Hematopoietic multipotent progenitor cell treated with erythropoietin and hydrocortisone succinate and interleukin-3 and kit ligand, for 15 days (in vitro differentiated cells): ENCODE data around the gene PLPP3.

ENCODE experiments used
- DNase-seq: peaks from one replicate; pipeline ENCODE4 v3.0.0-alpha.2; 2015; ENCODE audit warnings: low spot score

The PLPP3 gene

DNA sequence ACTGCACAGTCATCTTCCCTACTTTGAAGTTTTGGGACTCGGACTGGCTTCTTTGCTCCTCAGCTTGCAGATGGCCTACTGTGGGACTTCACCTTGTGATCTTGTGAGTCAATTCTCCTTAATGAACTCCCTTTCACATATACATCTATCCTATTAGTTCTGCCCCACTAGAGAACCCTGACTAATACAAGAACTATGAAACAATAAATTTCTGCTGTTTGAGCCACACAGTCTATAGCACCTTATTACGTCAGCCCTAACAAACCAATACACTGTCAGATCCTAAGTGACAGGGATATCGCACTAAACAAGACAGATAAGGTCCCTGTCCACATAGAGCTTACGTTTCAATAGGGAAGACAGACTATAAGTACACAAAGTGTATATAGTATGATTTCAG lies 120.1 kb downstream of the PLPP3 start:
- no peak for DNase-seq

DNA sequence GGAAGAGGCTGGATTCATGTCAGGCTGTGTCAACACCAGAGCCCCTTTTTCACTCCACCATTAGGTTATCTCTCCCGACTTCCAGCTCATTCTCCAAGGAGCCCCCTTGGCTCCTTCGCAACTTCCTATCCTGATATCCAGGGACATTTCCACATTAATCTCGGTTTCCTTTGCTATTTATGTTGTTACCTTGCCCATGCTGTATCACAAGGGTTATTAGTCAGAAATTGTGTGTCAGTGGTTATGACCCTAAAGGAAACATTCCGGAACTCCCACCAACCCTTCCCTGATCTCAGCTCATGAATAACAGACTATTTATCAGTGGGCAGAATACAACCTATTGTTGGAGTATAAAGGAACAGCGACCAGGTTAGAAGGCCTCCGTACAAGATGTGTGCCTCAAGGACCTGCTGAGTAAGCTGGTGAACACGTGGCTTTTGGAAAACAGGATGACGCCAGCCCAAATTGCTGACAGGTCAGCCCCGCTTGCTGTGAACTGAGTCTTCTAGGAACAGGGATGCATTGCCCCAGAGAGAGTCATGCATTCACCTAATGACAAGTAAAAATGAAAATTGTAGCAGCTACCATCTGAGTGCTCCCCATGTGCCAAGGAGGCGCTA lies 121.5 kb downstream of the PLPP3 start:
- no peak for DNase-seq

DNA sequence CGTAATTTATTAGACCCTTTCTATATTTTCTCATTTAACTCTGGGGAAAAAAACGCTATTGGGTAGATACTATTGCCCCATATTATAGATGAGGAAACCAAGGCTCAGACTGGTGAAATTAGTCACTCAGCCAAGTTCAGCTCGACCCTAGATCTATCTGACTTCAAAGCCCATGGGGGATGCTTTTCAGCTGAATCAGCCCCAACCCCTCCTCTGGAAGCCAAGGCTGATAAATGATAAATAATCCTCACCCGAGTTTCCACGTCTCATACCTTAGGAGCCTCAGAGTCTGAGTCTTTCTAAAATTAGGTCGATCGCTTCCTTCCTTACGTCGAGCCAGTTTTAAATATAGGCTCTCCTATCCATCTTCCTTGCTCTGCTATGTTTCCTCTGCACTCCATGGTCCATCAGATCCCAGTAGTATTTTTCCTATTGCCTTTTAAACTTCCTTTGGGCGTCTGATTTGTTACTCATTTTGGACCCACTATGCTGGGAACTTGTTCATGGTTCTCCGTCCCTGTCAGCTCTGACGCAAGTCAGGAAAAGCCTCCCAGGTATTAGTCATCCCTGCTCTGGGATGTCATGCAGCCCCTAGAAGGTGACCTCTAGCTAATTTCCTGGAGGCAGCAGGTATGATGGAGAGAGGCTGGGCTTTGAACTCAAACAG lies 122.8 kb downstream of the PLPP3 start:
- DNase-seq = no peak

DNA sequence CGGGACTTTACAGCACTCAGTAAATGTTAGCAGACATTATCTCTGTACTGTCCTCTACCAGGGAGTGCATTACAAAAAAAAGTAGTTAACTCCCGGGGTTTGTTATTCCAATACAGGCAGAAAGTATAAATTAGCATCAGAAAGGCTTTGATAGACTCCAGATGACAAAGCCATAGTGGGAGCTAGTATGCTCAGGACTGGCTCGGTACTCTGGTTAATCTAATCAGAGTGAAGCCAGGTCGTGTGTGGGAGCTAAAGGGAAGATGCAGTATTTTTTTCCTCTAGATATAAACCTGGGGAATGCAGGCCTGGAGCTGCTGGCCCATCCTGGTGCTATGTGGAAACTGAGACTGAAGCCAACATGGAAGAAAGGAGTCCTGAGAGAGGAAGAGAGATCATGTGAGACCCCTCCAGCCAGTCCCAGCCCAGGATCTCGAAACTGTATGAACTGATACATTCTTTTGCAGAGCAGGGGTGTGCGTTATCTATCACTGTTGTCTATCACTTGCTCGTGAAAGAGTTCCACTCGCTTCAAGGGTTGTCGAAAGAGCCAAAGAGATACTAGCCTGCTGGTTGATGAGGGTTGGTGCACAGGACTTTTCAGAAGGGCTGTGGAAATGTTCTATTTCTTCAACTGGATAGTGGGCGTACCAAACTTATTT lies 125.8 kb downstream of the PLPP3 start:
- no peak for DNase-seq

DNA sequence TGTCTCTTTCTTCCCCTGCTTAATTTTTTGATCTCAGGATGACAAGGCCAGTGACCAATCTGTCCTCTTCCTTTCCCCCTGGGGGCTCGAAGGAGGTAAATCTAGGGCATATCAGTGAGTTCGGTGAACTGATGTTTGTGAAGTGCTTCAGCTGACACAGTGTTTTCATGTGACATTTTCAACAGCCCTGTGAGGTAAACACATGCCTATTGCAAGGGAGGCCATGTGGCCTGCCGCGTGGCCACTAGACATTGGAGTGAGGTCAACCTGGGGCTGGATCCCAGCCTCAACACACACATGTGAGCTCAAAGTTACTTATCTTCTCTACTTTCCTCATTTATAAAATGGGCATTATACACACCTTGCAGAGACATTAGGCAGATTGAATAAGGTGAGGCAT lies 126.3 kb downstream of the PLPP3 start:
- no peak for DNase-seq

DNA sequence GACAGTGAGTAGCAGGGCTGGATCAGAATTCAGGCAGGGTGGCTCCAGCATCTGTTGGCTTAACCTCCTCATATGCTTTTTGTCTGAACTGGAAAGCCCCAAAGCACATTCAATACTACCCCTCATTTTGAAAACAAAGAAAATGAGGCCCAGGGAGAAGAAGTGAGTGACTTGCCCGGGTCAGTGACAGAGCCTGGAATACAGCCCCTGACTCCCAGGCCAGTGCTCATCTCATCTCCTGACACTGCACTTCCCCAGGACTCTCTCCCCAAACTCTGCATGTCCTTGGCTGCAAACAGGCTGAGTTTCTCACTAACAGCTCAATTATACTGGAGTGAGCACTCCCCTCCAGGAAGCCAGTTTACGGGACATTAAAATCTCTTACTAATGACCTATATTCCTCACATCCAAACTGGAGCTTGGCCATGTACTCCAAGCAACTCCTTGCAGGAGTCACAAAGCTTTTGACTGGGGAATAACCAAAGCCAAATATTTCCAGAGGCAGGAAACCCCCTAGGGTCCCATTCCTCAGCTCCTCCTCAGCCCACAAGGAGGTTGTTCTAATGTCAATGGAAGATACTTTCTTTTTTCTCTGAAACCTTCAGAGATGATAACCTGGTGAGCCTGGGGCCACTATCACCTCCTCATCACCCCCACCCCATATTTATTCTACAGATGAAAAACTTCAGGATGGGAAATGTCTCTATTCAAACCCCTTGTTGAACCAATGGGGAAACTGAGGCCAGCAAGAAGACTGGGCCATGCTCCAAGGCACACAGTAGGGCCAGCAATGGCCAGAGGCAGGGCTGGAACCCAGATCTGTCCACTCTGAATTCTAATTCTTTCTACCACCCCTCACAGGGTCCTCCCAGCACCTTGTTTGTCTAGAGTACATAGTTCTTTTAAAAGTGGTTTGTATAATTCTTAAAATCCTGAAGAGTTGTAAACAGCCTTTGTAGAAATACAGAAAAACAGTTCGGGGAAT lies 127.0 kb downstream of the PLPP3 start:
- no peak for DNase-seq

DNA sequence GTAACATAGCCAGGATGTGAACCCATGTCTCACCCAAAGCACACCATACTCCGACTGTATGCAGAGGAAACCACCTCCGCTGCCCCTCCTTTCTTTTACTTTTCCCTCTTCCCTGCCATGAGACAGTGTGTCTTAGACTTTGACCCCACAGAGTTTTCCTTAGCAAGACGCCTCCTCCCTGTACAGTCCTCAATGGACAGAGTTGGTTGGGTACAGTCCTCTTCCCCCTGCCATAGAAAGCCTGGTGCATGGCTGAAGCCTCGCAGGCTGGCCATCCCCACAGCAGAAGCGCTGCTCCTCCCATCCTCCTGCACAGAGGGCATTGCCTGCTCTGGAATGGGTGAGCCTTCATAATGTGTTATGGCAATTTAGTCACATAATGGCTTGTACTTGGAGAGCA lies 127.9 kb downstream of the PLPP3 start:
- no peak for DNase-seq

DNA sequence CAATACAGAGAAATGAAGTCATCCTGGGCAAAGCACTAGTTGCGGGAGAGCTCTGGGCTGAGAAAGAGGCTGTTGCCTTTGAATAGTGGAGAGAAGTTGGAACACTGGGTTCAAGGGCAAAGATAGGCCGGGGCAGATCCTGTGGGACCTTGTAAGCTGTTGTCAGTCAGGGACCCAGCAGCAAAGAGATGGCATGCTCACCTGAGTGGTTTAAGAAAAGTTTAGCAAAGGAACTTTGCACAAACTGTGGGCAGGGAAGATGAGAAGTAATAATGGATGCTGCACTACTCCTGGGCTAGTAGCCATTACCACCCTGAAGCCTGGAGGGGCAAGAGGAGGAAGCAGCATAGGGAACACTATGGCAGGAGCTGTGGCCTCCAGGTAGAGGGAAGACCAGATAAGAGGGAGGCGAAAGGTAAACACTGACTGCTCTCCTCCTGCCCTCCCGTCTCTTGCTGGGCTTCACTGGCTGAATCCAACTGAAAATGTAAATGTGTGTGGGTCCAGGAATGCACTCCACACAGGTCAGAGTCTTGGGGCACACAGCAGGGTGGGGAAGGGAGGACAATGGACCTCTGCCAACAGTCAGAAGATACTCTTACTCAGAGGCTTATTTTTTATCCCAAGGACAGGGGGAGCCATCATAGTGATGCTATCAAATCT lies 129.2 kb downstream of the PLPP3 start:
- no peak for DNase-seq

DNA sequence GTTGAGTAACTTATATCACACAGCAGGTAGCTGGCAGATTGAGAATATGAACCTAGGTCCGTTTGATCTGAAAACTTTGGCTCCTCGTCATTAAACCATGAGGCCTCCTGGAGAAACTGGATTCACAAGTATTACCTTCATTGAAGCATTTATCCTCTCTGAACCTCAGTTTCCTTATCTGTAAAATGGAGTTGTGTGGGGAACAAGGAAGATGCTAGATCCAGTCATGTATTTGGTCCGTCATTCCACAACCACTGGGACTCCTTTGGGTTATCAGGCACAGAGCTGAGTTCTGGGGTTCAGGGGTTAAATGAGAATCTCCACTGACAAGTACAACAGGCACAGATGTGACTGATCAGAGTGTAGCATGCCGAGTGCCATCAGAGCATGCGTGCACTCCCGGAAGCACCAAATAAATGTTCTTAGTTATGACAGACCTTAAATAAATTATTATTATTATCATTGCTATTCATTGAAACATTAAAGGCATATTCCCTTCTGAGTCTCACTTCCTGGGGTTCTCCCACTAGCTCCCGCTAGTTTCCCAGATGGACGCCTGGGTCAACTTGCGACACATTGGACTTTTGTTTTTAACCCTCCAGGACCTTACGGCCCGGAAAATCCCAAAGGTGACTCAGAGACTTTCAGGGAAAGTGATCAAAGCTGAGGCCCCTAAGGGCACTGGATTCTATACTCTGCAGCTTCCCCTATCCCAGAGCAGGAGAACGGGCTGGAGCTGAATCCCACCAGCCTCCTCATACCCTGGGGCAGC lies 130.6 kb downstream of the PLPP3 start:
- no peak for DNase-seq

DNA sequence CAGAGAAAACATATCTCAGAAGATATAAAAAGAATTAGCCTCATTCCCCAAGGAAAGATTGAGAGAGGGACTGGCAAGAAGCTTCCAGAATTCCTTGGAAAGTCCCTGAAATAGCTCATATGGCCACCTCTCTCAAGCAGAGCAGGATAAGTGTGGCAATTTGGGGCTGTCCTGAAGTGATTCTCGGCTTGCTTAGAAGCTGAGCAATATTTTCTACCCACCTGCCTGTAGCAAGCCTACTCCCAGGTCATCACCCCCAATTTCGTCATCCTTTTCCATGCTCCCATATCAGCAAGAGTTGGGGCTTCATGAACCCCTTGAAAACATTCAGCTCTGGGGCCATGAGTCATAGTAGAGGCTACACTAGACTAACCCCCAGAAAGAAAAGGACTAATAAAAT lies 131.5 kb downstream of the PLPP3 start:
- DNase-seq = no peak

DNA sequence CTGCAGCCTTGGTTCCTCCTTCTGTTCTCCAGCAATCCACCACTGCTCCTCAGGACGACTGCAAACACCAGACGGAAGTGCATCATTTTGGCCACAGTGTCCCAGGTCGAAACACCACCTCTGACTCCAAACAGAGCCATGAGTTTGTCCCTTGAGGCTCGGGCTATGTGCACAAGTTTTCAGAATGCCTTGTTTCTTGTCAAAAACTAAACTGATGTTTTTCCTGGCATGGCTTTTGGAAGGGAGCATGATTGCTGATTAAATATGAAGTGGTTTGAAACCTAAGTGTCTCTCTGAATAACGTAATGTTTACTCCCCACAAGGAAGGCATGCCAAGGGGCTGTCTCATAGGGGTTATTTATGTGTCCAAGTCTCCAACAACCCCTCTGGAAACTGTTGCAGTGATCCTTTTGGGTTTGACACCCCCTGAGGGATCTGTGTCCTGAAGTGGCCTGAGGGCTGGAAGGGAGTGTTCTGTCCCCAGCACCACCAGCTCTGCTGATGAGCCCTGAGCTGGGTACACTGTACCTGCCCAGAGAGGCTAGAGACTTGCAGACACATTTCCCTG lies 132.7 kb downstream of the PLPP3 start:
- DNase-seq = no peak

DNA sequence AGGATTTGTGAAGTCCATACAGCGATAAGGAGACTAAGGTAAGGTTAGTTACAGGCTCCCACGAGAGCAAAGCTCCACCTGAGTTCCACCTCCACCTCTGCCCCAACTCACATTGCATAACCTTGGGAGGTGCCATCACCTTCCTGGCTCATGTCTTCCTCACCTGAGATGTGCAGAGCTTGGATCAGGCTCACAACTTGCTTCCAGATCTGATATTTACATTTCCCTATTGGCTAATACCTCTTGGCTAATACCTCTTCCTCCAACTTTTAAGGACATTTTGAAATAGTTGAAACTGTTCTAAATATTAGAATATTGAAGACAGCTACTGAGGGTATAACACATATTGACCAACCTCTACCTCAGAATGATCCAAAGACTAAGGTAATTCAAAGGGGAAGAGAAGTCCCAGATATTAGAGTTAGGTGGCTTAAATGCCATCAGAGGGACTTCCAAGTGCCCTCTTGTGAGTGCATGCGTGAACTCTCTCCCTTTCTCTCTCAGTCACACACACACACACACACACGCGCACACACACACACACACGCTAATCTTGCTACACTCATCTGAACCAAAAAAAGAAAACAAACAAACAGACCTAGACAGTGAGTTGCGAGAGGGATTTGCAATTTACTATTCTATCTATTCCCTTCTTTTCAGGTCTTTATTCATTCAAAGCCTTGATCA lies 134.3 kb downstream of the PLPP3 start:
- no peak for DNase-seq
